HK-2 (cell line): Measurements from ENCODE around the gene LRRIQ4.
A peak's percentile ranks its signal among the peaks of the same experiment; 100 is the strongest.

Experiments used
- DNase-seq: peaks from one replicate; pipeline ENCODE4 v3.0.0-alpha.2; 2018; ENCODE audit not compliant: unreplicated experiment

LRRIQ4 gene

GRCh38 chr3:169855514-169855913, 42.8 kb downstream of the LRRIQ4 start:
- DNase-seq = no peak

- DNase-seq = no peak
Measured at GRCh38 chr3:169857811-169858210, 45.1 kb downstream of the LRRIQ4 start.

- DNase-seq = no peak
Measured at GRCh38 chr3:169861871-169862270, 49.2 kb downstream of the LRRIQ4 start.

GRCh38 chr3:169863458-169863899, 50.8 kb downstream of the LRRIQ4 start:
- DNase-seq = peak; percentile 78

- DNase-seq = no peak
Measured at GRCh38 chr3:169864270-169864669, 51.6 kb downstream of the LRRIQ4 start.

- no peak for DNase-seq
Measured at GRCh38 chr3:169865176-169865767, 52.6 kb downstream of the LRRIQ4 start.

GRCh38 chr3:169867584-169868210, 55.0 kb downstream of the LRRIQ4 start:
- no peak for DNase-seq

- DNase-seq = no peak
Measured at GRCh38 chr3:169868369-169868768, 55.7 kb downstream of the LRRIQ4 start.

- no peak for DNase-seq
Measured at GRCh38 chr3:169869484-169870220, 57.0 kb downstream of the LRRIQ4 start, which contains the start of gene LRRC31. Gene LRRC31, minus strand, starts transcription at chr3:169869935. Its CDS starts 128 bp downstream, at chr3:169869807.

- DNase-seq = no peak
Measured at GRCh38 chr3:169871129-169871886, 58.6 kb downstream of the LRRIQ4 start.

- no peak for DNase-seq
Measured at GRCh38 chr3:169879013-169879557, 66.4 kb downstream of the LRRIQ4 start.

- no peak for DNase-seq
Measured at GRCh38 chr3:169879845-169880575, 67.3 kb downstream of the LRRIQ4 start.

GRCh38 chr3:169880576-169881250, 68.0 kb downstream of the LRRIQ4 start:
- no peak for DNase-seq

- DNase-seq = no peak
Measured at GRCh38 chr3:169886671-169887070, 74.0 kb downstream of the LRRIQ4 start.
